Raji (cell line): ENCODE measurements around the gene CNTNAP2.

Experiments
- POLR2A ChIP-seq: IDR thresholded peaks from 2 replicates; pipeline ENCODE4 v1.6.1; 2011; ENCODE audit warnings: low read depth, low read length, control low read depth; ENCODE audit not compliant: insufficient read depth

The CNTNAP2 gene

GRCh38 chr7:146791344-146792285 is 675.0 kb downstream of the CNTNAP2 start:
- TF ChIP-seq POLR2A, result no peak

DNA sequence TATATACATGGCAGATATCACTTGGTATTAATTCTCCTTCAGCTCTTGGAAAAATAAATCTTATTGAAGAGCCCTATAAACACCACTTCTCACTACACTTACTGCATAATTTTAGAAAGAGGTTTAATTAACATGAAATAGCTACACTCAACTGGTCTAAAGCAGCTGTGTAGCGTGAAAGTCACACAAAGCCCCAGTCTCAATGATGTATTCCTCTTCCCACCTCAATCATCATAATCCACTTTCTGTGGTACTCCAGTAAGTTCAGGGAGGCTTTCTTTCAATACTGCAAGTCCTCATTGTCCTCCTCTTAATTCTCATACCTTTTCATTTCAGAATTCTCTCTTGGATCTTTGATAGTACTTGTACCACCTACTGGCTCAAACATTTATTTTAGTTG is 688.0 kb downstream of the CNTNAP2 start:
- TF ChIP-seq POLR2A, result no peak

- no peak for TF ChIP-seq POLR2A
Observed at GRCh38 chr7:146805082-146805481, 688.5 kb downstream of the CNTNAP2 start.

GRCh38 chr7:146826329-146826728 is 709.7 kb downstream of the CNTNAP2 start:
- no peak for TF ChIP-seq POLR2A

- no peak for TF ChIP-seq POLR2A
Observed at GRCh38 chr7:146830686-146831085, 714.1 kb downstream of the CNTNAP2 start.

DNA sequence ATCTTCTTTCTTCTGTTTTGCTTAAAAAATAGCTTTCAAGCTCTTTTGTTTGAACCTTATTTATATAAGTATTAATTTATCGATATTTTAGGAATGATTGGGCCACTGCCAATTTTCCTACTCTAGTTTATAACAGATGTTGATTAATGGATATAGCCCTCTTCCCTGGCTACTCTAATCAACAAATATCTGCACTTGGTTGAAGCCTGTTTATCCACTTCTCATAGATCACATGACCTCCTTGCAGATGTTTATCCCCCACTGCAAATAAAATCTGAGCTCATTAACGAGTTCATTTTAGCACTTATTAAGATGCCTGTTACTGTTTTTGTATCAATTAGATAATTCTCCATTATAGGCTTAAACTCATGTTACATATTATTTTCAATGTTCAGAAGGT is 715.3 kb downstream of the CNTNAP2 start:
- no peak for TF ChIP-seq POLR2A

- no peak for TF ChIP-seq POLR2A
Observed at GRCh38 chr7:146844405-146844804, 727.8 kb downstream of the CNTNAP2 start.

DNA sequence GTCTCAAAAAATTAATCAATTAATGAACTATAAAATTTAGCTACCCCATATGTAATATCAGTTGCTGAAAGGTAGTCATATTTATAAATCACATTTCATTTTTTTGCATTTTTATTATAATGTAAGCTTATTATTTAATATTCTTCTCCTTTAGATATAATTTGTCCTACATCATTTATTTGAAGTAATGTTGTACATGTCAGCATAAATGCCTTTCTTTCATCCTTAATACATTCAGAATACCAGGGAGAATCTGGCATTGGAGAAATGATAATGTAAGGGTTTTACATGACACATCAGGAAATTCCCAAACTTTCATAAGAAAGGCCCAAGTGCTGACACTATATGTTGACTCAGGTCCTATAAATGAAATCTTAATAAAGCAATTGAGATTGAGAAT is 742.1 kb downstream of the CNTNAP2 start:
- TF ChIP-seq POLR2A, result no peak

GRCh38 chr7:146861701-146862100 is 745.1 kb downstream of the CNTNAP2 start:
- no peak for TF ChIP-seq POLR2A

DNA sequence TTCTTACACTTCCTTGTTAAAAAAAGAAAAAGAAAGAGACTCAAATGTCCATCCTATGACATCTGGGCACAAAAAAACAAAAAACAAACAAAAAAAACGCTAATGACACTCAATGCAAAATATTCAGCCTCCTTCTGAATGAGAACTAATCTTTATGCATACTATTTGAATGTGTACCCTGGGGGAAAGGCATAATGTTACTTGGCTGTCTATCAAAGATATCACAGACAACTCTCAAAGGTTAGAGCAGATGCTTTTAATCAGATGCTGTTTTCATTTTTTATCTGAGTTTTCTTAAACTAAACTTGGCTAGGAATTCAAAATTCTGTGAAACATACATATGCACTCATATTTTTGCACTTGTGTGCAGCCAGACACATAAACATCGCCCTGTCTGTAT is 745.8 kb downstream of the CNTNAP2 start:
- TF ChIP-seq POLR2A, result no peak

DNA sequence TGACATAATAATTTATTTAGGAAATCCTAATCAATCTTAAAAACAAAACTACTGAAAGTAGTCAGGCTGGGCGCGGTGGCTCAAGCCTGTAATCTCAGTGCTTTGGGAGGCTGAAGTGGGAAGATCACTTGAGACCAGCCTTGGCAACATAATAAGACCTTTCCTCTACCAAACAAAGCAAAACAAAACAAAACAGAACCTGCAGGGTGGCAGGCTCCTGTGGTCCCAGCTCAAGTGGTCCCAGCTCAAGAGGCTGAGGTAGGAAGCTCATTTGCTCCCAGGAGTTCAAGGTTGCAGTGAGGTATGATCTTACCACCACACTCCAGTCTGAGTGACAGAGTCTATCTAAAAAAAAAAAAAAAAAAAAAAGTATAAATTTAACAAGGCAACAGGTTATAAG is 748.0 kb downstream of the CNTNAP2 start:
- TF ChIP-seq POLR2A, result no peak

- TF ChIP-seq POLR2A, result no peak
Observed at GRCh38 chr7:146865696-146866095, 749.1 kb downstream of the CNTNAP2 start.

DNA sequence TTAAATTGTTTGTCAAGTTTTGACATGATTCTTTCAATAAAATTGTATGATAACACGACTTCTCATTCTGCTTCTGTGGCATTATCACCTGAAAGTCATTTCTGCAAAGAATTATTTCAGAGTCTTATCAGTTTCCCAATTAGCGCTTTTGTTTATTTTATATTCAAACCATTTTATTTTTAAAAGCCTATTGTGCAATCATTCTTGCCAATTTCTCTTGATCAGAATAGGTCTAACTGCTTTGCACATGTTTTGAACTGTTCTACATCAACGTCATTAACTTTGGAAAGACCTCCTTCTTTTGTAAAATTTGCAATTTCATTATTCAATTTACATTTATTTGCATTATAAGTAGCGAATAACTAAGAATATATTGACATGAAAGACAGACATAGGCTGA is 758.1 kb downstream of the CNTNAP2 start:
- TF ChIP-seq POLR2A, result no peak

- no peak for TF ChIP-seq POLR2A
Observed at GRCh38 chr7:146875237-146875785, 758.7 kb downstream of the CNTNAP2 start.

DNA sequence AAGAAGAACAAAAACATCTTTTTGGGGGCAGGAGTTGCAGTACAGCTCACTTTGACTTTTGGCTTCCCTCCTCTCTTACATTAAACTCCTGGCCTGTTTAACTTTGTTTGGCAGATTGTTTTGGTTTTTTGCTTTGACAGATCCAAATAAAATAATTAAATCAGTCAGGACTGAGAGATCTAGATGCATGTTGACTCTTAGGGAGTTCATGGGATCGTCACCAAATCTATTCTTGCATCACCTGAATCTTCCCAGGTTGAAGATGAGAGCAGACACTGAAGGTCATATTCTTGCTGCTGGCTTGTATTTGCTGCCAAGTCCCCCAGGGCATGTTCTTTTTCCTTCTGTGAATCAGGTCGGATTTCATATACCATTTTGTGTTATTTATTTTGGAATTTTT is 759.4 kb downstream of the CNTNAP2 start:
- TF ChIP-seq POLR2A, result no peak

DNA sequence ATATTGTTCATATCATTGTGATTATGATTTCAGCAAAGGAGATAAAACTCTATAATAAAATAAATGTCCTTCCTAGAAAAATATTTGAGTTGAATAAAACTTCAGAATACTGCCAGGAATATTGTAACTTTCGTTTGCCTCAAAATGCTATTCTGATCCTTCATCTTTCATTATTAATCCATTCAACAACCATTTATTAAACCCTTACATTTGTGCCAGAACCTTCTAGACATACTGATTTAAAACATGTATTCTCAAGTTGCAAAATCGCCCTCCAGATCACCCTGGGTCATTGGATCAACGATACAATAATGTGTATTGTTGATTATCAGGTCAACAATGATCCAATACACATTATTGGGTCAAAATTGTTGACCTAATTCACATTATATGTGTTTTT is 759.8 kb downstream of the CNTNAP2 start:
- no peak for TF ChIP-seq POLR2A

DNA sequence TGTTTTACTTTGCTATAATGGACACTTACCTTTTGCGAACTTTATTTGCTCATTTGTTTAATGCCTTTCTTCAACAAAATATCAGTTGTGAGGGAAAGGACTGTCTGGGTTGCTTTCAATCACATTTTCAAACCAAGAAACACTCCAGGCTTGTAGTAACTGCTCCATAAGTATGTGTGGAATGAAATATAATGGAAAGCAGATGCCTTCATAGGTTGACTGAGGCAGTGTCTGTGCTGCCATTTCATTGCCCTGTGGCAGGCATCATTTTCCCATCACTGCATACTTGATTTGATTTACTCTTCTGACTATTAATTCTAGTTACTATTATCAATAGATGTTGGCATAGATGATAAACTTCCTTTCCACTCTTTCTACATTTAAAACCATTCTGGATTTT is 762.3 kb downstream of the CNTNAP2 start:
- no peak for TF ChIP-seq POLR2A

GRCh38 chr7:146885231-146885630 is 768.6 kb downstream of the CNTNAP2 start:
- no peak for TF ChIP-seq POLR2A
